Measurements from ENCODE around the gene DPP7. TPM values are rescaled to one million over a fixed set of nuclear protein-coding genes. Genes with fewer than 3 reads are reported as not detected.

The DPP7 gene
- total and polyA plus RNA-seq, 2 experiments from 2014 or later: 19.7 to 26.8 TPM

- Histone ChIP-seq H3K27ac (ENCODE audit: low read depth) (no peak overlapping the region), H3K27me3 (ENCODE audit: insufficient read depth) (peaks cover 21% of the 10 kb centered on the region), H3K4me3 (no peak overlapping the region), H3F3A (replicated peaks; ENCODE audit: low read depth) (peaks cover 8% of the 10 kb centered on the region), H2AFZ (no peak overlapping the region), H3K79me2 (replicated peaks; ENCODE audit: insufficient read depth) (0 out of 2 replicates have a peak, but pooled peaks cover 8% of the 10 kb centered on the region), H3K4me1 (ENCODE audit: insufficient read depth) (peaks cover 10% of the 10 kb centered on the region; the same call in 1 of the 2 replicates), H3K36me3 (ENCODE audit: insufficient read depth) (no peaks in the 10 kb centered on the region), H3K9me2 (ENCODE audit: insufficient read depth) (no peaks in the 10 kb centered on the region), H3K4me2 (no peak overlapping the region), H4K20me1 (replicated peaks; ENCODE audit: insufficient read depth) (no peaks in the 10 kb centered on the region; the same call in 1 of the 2 replicates)
- H3K36me3 Mint-ChIP-seq (ENCODE audit: low read depth): no peaks in the 10 kb centered on the region; the same call in 2 of the 3 replicates
- peak overlapping the region; percentile 89 for H3K4me3 Mint-ChIP-seq
- H3K27ac Mint-ChIP-seq: no peak overlapping the region
- TF ChIP-seq ZNF462 (CRISPR knock-in tag; IDR thresholded peaks at IDR 0.05) (no peak), JUNB (IDR thresholded peaks at IDR 0.05; ENCODE audit: unreplicated experiment) (no peak), CTCF (conservative IDR thresholded peaks at IDR 0.05; ENCODE audit: low read depth in 2 of 2) (no peak), ZNF114 (CRISPR knock-in tag; IDR thresholded peaks at IDR 0.05) (no peak), EZH2 (IDR thresholded peaks at IDR 0.05; ENCODE audit: low read depth, unreplicated experiment) (no peak), STAT1 (IDR thresholded peaks at IDR 0.05; ENCODE audit: unreplicated experiment) (no peak), ZNF331 (CRISPR knock-in tag; IDR thresholded peaks at IDR 0.05; ENCODE audit: low read depth) (no peak), ETS1 (IDR thresholded peaks at IDR 0.05) (no peak), EZH2phosphoT487 (IDR thresholded peaks at IDR 0.05; ENCODE audit: unreplicated experiment) (no peak), REST (IDR thresholded peaks at IDR 0.05; ENCODE audit: unreplicated experiment) (no peak), NANOG (IDR thresholded peaks at IDR 0.05; ENCODE audit: borderline replicate concordance) (no peak), POLR2AphosphoS5 (IDR thresholded peaks at IDR 0.05; ENCODE audit: low read depth) (no peak), CREB1 (CRISPR knock-in tag; IDR thresholded peaks at IDR 0.05; ENCODE audit: low read depth) (no peak)
- no peaks in the 10 kb centered on the region; the same call in 2 of the 3 replicates for H3K9me3 Mint-ChIP-seq
- DNase-seq (ENCODE audit: low spot score) (no peak), ATAC-seq (no peak)
- H3K4me1 Mint-ChIP-seq: peaks cover 15% of the 10 kb centered on the region
- peaks cover 8% of the 10 kb centered on the region for H3K27me3 Mint-ChIP-seq (ENCODE audit: insufficient read depth, low read depth, poor library complexity)
Observed at GRCh38 chr9:137127301-137128157, 13.0 kb upstream of the DPP7 start.
